ENCODE measurements around the gene IRGM.

IRGM gene

DNA sequence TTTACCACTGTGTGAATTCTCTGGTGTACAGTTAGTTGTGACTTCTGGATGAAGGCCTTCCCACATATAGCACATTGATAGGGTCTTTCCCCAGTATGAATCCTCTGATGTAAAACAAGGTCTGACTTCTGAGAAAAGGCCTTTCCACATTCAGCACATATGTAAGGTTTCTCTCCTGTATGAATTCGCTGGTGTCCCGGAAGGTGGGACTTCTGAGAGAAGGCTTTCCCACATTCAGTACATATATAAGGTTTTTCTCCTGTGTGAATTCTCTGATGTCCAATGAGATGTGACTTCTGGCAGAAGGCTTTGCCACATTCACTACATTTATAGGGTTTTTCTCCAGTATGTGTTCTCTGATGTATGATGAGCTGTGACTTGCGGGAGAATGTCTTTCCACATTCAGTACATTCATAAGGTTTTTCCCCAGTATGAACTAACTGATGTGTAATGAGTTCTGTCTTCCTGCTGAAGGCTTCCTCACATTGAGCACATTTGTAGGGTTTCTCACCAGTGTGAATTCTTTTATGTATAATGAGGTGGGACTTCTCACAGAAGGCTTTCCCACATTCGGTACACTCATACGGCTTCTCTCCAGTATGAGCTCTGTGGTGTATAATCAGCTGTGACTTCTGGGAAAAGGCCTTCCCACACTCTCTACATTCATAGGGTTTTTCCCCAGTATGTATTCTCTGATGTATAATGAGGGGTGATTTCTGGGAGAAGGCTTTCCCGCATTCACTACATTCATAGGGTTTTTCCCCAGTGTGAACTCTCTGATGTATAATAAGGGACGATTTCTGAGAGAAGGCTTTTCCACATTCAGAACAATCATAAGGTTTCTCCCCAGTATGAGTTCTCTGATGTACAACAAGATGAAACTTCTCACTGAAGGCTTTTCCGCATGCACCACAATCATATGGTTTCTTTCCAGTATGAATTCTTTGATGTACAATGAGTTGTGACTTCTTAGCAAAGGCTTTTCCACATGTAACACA lies 49.4 kb downstream of the IRGM start:
- no peak for DNase-seq (ENCODE audit: low read depth in 1 of 2, low spot score in 1 of 2)

Data from stimulated activated CD4-positive, alpha-beta T cell treated with anti-CD3 and anti-CD28 coated beads, Interleukin-15, amount 100 ng/mL, for 1 hour (primary cell).